Activated naive CD4-positive, alpha-beta T cell treated with anti-CD3 and anti-CD28 coated beads, Interleukin-2, amount 10 ng/mL, durations not matched to agents 7 days and 5 days (primary cell): ENCODE results near the gene SERPINA1.
"Not testable (repeated sequence)": the region's sequence is repeated elsewhere in the genome, so short reads cannot be mapped to it uniquely, and the experiment has no call there.

ENCODE experiments used
- CTCF ChIA-PET: fragments of 350-600 bp; sonication (Branson Sonifier 250); formaldehyde crosslinking; loops from one replicate; lab custom pipeline; 2021; ENCODE audit warnings: antibody characterized with exemption; lab: Charles Lee
- DNase-seq: peaks from one replicate; pipeline ENCODE4 v3.0.0-alpha.2; 2020
- H3K27ac Mint-ChIP-seq: one replicate; pipeline ENCODE4 v1.8.0; 2021; ENCODE audit warnings: mild to moderate bottlenecking, moderate library complexity, mixed read lengths
- H3K27me3 Mint-ChIP-seq: one replicate; pipeline ENCODE4 v1.8.0; 2021; ENCODE audit warnings: mild to moderate bottlenecking, mixed read lengths
- H3K36me3 Mint-ChIP-seq: one replicate; pipeline ENCODE4 v1.8.0; 2021; ENCODE audit warnings: mixed read lengths
- H3K4me1 Mint-ChIP-seq: one replicate; pipeline ENCODE4 v1.8.0; 2021; ENCODE audit warnings: mixed read lengths
- H3K4me3 Mint-ChIP-seq: one replicate; pipeline ENCODE4 v1.8.0; 2021; ENCODE audit warnings: mild to moderate bottlenecking, moderate library complexity, mixed read lengths
- H3K9me3 Mint-ChIP-seq: one replicate; pipeline ENCODE4 v1.8.0; 2021; ENCODE audit warnings: mixed read lengths

SERPINA1 gene

GRCh38 chr14:94388384-94389103, at the start of gene SERPINA1:
Gene SERPINA1, minus strand, starts transcription at chr14:94388602. Its CDS starts 5,365 bp downstream, at chr14:94383237.
- H3K27me3 Mint-ChIP-seq: no peaks in the 10 kb centered on the region
- H3K36me3 Mint-ChIP-seq: no peaks in the 10 kb centered on the region
- CTCF ChIA-PET: no interaction called here
- H3K9me3 Mint-ChIP-seq: no peaks in the 10 kb centered on the region
- H3K4me1 Mint-ChIP-seq: peaks cover 12% of the 10 kb centered on the region
- H3K27ac Mint-ChIP-seq: no peak within 1 kb of the TSS
- H3K4me3 Mint-ChIP-seq: no peak within 1 kb of the TSS
- DNase-seq: no peak

DNA sequence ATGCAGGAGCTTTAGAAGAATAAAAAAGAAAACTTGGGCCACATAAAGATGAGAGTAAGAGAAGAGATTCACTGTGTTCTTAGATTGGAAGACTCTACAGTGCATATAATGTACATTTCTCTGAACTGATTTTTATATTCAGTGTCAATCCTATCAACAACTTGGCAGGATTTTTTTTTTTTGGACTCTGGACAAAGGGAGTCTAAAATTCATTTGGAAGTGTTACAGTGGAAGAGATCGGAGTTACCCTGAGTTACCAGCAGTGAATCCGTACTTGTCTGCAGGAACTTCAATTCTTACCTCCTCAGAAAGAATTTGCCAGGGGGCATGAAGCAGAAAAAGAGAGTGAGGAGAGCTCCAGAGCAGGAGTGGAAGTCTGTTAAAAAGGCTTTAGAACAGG, 40.2 kb upstream of the SERPINA1 start:
- H3K9me3 Mint-ChIP-seq: peaks cover 1% of the 10 kb centered on the region
- CTCF ChIA-PET: no interaction called here
- H3K27me3 Mint-ChIP-seq: peaks cover 5% of the 10 kb centered on the region
- no peaks in the 10 kb centered on the region for H3K4me1 Mint-ChIP-seq
- no peaks in the 10 kb centered on the region for H3K36me3 Mint-ChIP-seq
- no peak overlapping the region for H3K4me3 Mint-ChIP-seq
- H3K27ac Mint-ChIP-seq: no peak overlapping the region
- DNase-seq: no peak

GRCh38 chr14:94427016-94427613, 38.7 kb upstream of the SERPINA1 start:
- H3K9me3 Mint-ChIP-seq: peaks cover 1% of the 10 kb centered on the region
- DNase-seq: no peak
- peaks cover 9% of the 10 kb centered on the region for H3K27me3 Mint-ChIP-seq
- H3K27ac Mint-ChIP-seq: no peak overlapping the region
- H3K4me3 Mint-ChIP-seq: no peak overlapping the region
- H3K36me3 Mint-ChIP-seq: no peaks in the 10 kb centered on the region
- H3K4me1 Mint-ChIP-seq: no peaks in the 10 kb centered on the region
- CTCF ChIA-PET: interaction anchor here (1.1 kb wide), 1 partner anchor 60 kb away, joined by 3 read pairs; no protein-coding TSS in a partner anchor

- peaks cover 1% of the 10 kb centered on the region for H3K9me3 Mint-ChIP-seq
Observed at GRCh38 chr14:94426526-94426925, 38.1 kb upstream of the SERPINA1 start.

GRCh38 chr14:94424371-94424770, 36.0 kb upstream of the SERPINA1 start:
- H3K9me3 Mint-ChIP-seq: no peaks in the 10 kb centered on the region
- H3K36me3 Mint-ChIP-seq: no peaks in the 10 kb centered on the region
- peaks cover 9% of the 10 kb centered on the region for H3K27me3 Mint-ChIP-seq
- no peak for DNase-seq
- H3K27ac Mint-ChIP-seq: no peak overlapping the region
- CTCF ChIA-PET: no interaction called here
- no peak overlapping the region for H3K4me3 Mint-ChIP-seq
- H3K4me1 Mint-ChIP-seq: no peaks in the 10 kb centered on the region

More at GRCh38 chr14:94426526-94426925, 38.1 kb upstream of the SERPINA1 start:
- H3K4me1 Mint-ChIP-seq: no peaks in the 10 kb centered on the region
- CTCF ChIA-PET: interaction anchor here (1.1 kb wide), 1 partner anchor 60 kb away, joined by 3 read pairs; no protein-coding TSS in a partner anchor
- no peak overlapping the region for H3K4me3 Mint-ChIP-seq
- H3K27ac Mint-ChIP-seq: no peak overlapping the region
- no peaks in the 10 kb centered on the region for H3K36me3 Mint-ChIP-seq
- DNase-seq: no peak
- peaks cover 9% of the 10 kb centered on the region for H3K27me3 Mint-ChIP-seq

- peaks cover 9% of the 10 kb centered on the region for H3K27me3 Mint-ChIP-seq
- H3K27ac Mint-ChIP-seq: no peak overlapping the region
- H3K4me3 Mint-ChIP-seq: no peak overlapping the region
- no peaks in the 10 kb centered on the region for H3K36me3 Mint-ChIP-seq
- DNase-seq: peak; percentile 63
- H3K4me1 Mint-ChIP-seq: no peaks in the 10 kb centered on the region
- CTCF ChIA-PET: interaction anchor here (0.6 to 1.8 kb wide), 9 partner anchors 10 to 291 kb away, joined by 3 to 14 read pairs (median 3); no protein-coding TSS in a partner anchor
- no peaks in the 10 kb centered on the region for H3K9me3 Mint-ChIP-seq
Observed at GRCh38 chr14:94423453-94424056, 35.2 kb upstream of the SERPINA1 start.

DNA sequence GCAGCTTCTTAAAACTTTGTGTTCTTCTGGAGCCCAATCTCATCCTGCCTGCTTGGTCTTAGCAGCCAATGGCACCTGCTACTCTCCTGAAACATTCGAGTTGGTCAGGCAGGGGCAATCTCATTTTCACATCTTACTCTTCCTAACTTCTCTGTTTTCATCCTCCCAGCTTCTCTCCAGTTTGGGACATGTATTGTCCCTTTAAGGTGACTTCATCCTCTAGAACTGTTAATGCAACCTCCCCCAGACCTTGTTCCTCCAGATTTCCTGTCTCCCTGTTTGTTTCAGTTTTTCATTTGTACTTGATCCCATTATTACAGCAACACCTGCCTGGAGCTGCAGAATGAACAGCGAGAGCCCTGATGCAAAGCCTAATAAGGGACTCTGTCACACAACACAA, 32.9 kb upstream of the SERPINA1 start:
- H3K9me3 Mint-ChIP-seq: no peaks in the 10 kb centered on the region
- DNase-seq: no peak
- no peak overlapping the region for H3K4me3 Mint-ChIP-seq
- no peaks in the 10 kb centered on the region for H3K36me3 Mint-ChIP-seq
- peaks cover 9% of the 10 kb centered on the region for H3K27me3 Mint-ChIP-seq
- H3K4me1 Mint-ChIP-seq: no peaks in the 10 kb centered on the region
- CTCF ChIA-PET: interaction anchor here (0.8 kb wide), 1 partner anchor 12 kb away, joined by 3 read pairs; no protein-coding TSS in a partner anchor
- H3K27ac Mint-ChIP-seq: no peak overlapping the region

DNA sequence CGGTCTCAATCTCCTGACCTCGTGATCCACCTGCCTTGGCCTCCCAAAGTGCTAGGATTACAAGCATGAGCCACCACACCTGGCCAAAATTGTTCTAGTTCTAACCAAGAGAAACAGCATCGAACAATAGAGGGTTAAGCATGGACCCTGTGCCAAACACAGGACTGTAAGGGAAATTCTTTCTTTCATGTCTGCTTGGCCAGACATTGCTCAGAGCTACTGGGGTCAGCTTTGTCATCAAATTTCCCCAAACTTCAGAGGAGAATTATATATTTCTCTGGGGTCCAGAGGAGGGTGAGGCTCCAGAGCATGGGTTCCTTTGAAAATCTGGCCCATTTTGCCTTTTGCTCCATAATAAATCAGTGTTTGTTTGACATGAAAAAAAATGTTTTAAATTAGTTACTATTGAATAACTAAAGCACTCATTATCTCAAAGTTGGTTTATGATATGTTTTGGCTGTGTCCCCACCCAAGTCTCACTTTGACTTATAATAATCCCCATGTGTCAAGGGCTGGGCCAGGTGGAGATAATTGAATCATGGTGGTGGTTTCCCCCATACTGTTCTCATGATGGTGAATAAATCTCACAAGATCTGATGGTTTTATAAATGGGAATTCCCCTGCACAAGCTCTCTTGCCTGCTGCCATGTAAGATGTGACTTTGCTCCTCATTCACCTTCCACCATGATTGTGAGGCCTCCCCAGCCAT, 29.2 kb upstream of the SERPINA1 start:
- H3K27me3 Mint-ChIP-seq, H3K4me1 Mint-ChIP-seq, H3K36me3 Mint-ChIP-seq, DNase-seq, H3K27ac Mint-ChIP-seq, CTCF ChIA-PET, H3K4me3 Mint-ChIP-seq, H3K9me3 Mint-ChIP-seq: not testable (repeated sequence)

DNA sequence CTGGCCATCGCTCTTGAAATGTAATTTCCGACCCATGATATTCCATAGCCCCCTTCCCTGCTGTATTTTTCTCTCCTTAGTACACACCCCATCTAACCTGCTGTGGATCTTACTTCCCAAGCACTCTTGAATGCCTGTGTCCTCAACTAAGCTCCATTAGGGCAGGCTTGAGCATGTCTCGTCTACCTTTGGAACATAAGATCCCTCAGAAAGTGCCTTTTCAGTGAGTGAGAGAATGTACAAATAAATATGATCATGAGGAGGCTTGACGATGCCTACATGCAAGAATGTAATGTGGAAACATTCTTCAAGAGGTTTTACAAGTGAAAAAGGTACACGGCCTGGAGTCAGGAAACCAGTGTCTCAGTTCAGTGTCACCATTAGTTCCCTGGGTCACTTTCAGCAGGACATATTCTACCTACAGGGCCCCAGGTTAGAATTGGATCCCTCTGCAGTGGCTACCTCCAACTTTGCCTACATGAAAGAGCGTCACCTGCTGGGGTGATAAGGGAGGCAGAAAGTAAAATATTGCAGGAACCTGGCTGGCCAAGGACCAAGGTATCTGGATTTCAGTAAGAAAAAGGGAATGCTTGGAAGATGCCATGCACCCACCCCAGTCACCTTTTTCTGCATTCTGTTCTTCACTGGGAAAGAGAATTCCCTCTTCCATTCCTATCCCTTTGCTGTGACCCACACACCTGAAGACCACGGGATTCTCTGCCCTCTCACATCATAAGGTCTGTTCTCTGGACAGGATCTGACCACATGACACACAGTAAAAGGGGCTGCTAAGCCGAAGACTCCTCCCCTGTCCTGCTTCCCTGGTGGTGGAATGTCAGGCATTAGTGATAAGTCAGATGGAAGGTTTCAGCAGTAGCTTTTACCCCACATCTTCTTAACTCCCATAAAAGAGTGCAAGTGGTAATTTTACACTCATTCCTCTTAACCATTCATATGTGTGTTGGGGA, 24.6 kb upstream of the SERPINA1 start:
- CTCF ChIA-PET: interaction anchor here (0.8 to 1.9 kb wide), 3 partner anchors 10 to 280 kb away, joined by 3 to 5 read pairs (median 3); no protein-coding TSS in a partner anchor
- no peaks in the 10 kb centered on the region for H3K9me3 Mint-ChIP-seq
- no peaks in the 10 kb centered on the region for H3K36me3 Mint-ChIP-seq
- DNase-seq: no peak
- no peak overlapping the region for H3K4me3 Mint-ChIP-seq
- H3K27me3 Mint-ChIP-seq: no peaks in the 10 kb centered on the region
- no peaks in the 10 kb centered on the region for H3K4me1 Mint-ChIP-seq
- no peak overlapping the region for H3K27ac Mint-ChIP-seq

GRCh38 chr14:94411638-94412037, 23.2 kb upstream of the SERPINA1 start:
- Mint-ChIP-seq H3K4me1 (no peaks in the 10 kb centered on the region), H3K36me3 (no peaks in the 10 kb centered on the region), H3K27me3 (no peaks in the 10 kb centered on the region), H3K9me3 (no peaks in the 10 kb centered on the region), H3K4me3 (no peak overlapping the region), H3K27ac (no peak overlapping the region)
- no peak for DNase-seq
- CTCF ChIA-PET: interaction anchor here (1.2 to 1.3 kb wide), 2 partner anchors 23 to 275 kb away, joined by 3 read pairs; no protein-coding TSS in a partner anchor

GRCh38 chr14:94409430-94409829, 21.0 kb upstream of the SERPINA1 start:
- CTCF ChIA-PET, H3K27ac Mint-ChIP-seq: not testable (repeated sequence)

GRCh38 chr14:94408546-94409095, 20.2 kb upstream of the SERPINA1 start:
- Mint-ChIP-seq H3K27me3 (no peaks in the 10 kb centered on the region), H3K4me1 (no peaks in the 10 kb centered on the region), H3K9me3 (no peaks in the 10 kb centered on the region), H3K36me3 (no peaks in the 10 kb centered on the region), H3K4me3 (no peak overlapping the region), H3K27ac (no peak overlapping the region)
- CTCF ChIA-PET: no interaction called here
- no peak for DNase-seq

More at GRCh38 chr14:94409430-94409829, 21.0 kb upstream of the SERPINA1 start:
- H3K4me3 Mint-ChIP-seq, H3K4me1 Mint-ChIP-seq, H3K9me3 Mint-ChIP-seq, H3K27me3 Mint-ChIP-seq, H3K36me3 Mint-ChIP-seq, DNase-seq: not testable (repeated sequence)

DNA sequence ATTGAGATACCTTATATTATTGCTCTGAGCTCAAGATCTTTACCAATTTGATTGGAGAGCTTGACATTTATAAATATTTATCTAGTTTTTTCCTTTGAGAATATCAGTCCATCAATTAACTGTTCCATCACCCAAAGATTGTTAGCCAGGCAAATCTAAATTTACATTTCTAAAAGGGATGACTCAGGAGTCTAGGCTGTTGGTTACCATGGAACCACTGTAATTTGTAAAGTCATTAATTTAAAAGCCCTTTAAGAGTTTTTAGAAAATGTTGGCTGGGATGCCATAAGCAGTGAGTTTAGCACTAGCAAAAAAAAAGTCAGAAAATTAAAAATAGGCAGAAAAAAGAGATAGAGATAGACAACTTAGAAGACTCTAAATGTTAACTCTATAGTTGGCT, 19.5 kb upstream of the SERPINA1 start:
- Mint-ChIP-seq H3K27ac (no peak overlapping the region), H3K4me1 (no peaks in the 10 kb centered on the region), H3K36me3 (no peaks in the 10 kb centered on the region), H3K9me3 (no peaks in the 10 kb centered on the region), H3K27me3 (no peaks in the 10 kb centered on the region), H3K4me3 (no peak overlapping the region)
- DNase-seq: no peak
- CTCF ChIA-PET: no interaction called here
